Dendritic cell treated with granulocyte-macrophage colony-stimulating factor and Interleukin-4, amounts not matched to agents 40 ng/mL and 50 ng/mL, for 4 days (primary cell): Measurements from ENCODE around the gene GAMT.
A peak's percentile ranks its signal among the peaks of the same experiment; 100 is the strongest.

ENCODE experiments used
- H3K27ac Mint-ChIP-seq: one replicate; pipeline ENCODE4 v1.8.0; 2022; ENCODE audit warnings: mild to moderate bottlenecking, mixed read lengths
- H3K27me3 Mint-ChIP-seq: one replicate; pipeline ENCODE4 v1.8.0; 2022; ENCODE audit warnings: mild to moderate bottlenecking, mixed read lengths
- H3K36me3 Mint-ChIP-seq: one replicate; pipeline ENCODE4 v1.8.0; 2022; ENCODE audit warnings: low read depth, mixed read lengths
- H3K4me1 Mint-ChIP-seq: one replicate; pipeline ENCODE4 v1.8.0; 2022; ENCODE audit warnings: low read depth, mixed read lengths
- H3K4me3 Mint-ChIP-seq: one replicate; pipeline ENCODE4 v1.8.0; 2022; ENCODE audit warnings: mild to moderate bottlenecking, moderate library complexity, mixed read lengths
- H3K9me3 Mint-ChIP-seq: one replicate; pipeline ENCODE4 v1.8.0; 2022; ENCODE audit warnings: mixed read lengths
- intact Hi-C: fragments of 100-400 bp; cut with micrococcal nuclease; formaldehyde crosslinking; loops from one replicate; pipeline ENCODE4 v1.15.0; 2022

The GAMT gene

DNA sequence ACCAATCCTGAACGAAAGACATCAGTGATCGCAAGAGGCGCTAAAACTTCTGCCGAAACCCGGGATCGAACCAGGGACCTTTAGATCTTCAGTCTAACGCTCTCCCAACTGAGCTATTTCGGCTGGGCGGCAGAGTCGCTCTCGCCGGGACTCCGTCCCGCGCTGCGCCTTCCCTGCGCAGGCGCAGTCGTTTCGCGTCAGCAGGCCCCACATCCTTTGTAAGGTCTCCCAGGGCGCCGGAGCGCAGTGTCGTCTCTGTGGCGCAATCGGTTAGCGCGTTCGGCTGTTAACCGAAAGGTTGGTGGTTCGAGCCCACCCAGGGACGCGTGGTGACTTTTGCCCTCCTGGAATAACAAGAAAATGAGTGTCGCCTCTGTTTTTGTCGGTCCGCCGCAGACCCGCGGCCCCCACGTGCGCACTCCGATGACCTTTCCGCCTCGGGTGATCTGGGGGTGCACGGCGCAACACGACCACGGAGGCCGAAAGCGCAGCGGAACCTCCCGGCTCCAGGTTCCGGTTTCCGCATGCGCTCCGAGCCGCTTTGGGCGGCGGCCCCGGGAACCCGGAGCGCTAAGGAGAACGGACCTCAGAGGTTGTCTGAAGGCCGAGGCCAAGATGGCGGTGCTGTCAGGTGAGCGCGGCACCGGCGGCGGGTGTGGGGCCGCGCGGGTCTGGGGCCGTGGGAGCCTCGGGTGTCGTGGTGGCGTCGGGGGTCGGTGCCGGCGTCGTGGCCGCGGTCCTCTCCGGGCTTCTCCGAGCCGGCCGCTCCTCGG lies 17.8 kb downstream of the GAMT start, which contains the start of gene NDUFS7:
Gene NDUFS7, plus strand, starts transcription at position 596 of the 773 bp plus-strand sequence. Its CDS starts 20 bp downstream, at position 616.
- intact Hi-C loops, result no loop called here
- Mint-ChIP-seq H3K9me3 (no peaks in the 10 kb centered on the region), H3K36me3 (peaks cover 37% of the 10 kb centered on the region), H3K4me3 (peak within 1 kb of the TSS; percentile 82), H3K27me3 (peaks cover 13% of the 10 kb centered on the region), H3K27ac (peak within 1 kb of the TSS; percentile 92), H3K4me1 (peaks cover 43% of the 10 kb centered on the region)

DNA sequence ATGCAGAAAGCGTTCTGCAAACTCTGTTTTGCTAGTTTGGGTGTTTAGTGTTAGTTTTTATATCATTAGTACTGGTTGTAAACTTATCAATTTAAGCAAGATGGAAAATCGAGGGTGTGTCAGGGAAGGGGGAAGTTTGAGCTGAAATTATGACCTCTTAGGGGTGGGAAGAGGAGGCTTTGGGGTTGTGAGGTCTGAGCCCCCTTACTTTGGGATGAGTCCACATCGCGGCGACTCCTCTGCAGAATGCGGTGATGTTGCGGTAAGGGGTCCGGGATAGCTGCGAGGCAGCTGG lies 18.4 kb downstream of the GAMT start:
- Mint-ChIP-seq H3K9me3 (no peaks in the 10 kb centered on the region), H3K4me1 (peaks cover 43% of the 10 kb centered on the region), H3K36me3 (peaks cover 33% of the 10 kb centered on the region), H3K27ac (peak overlapping the region; percentile 92), H3K4me3 (peak overlapping the region; percentile 82), H3K27me3 (peaks cover 13% of the 10 kb centered on the region)
- intact Hi-C loops, result no loop called here

DNA sequence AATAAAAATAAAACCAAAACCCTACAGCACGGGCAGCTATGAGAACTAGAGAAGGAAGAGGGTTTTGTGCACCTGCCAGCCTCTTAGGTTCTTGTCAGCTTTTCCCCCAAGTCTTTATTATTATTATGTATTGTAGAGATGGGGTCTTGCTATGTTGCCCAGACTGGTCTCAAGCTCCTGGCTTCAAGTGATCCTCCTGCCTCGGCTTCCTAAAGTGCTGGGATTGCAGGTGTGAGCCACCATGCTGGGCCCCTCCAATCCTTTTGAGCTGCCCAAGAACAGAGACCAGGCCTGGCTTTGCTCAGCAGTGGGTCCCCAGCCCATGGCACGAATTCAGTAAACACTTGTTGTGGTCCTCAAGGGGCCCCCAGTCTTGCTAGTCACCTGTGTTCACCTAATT lies 19.1 kb downstream of the GAMT start:
- no peak overlapping the region for H3K4me3 Mint-ChIP-seq
- peaks cover 33% of the 10 kb centered on the region for H3K36me3 Mint-ChIP-seq
- H3K4me1 Mint-ChIP-seq, result peaks cover 39% of the 10 kb centered on the region
- intact Hi-C loops, result no loop called here
- no peaks in the 10 kb centered on the region for H3K9me3 Mint-ChIP-seq
- H3K27ac Mint-ChIP-seq, result no peak overlapping the region
- peaks cover 13% of the 10 kb centered on the region for H3K27me3 Mint-ChIP-seq

DNA sequence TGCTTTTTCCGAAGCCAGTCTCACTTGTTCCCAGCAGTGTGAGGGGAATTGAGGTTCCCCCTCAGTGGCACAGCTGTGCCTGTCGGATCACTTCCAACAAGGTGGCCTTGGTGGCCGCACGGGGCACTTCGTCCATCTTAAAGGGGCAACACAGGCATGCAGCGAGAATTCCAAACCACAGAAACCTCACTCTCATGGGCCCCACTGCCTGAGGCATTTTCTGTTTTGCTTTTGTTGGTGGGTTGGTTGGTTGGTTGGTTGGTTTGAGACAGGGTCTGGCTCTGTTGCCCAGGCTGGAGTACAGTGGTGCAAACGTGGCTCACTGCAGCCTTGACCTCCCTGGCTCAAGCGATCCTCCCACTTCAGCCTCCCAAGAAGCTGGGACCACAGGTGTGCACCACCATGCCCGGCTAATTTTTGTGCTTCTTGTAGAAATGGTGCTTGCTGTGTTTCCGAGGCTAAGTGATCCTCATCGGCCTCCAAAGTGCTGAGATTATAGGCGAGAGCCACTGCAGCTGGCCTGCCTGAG lies 21.3 kb downstream of the GAMT start:
- H3K9me3 Mint-ChIP-seq, result no peaks in the 10 kb centered on the region
- H3K27me3 Mint-ChIP-seq, result peaks cover 13% of the 10 kb centered on the region
- peaks cover 20% of the 10 kb centered on the region for H3K4me1 Mint-ChIP-seq
- intact Hi-C loops, result no loop called here
- H3K27ac Mint-ChIP-seq, result no peak overlapping the region
- no peak overlapping the region for H3K4me3 Mint-ChIP-seq
- H3K36me3 Mint-ChIP-seq, result peaks cover 29% of the 10 kb centered on the region

DNA sequence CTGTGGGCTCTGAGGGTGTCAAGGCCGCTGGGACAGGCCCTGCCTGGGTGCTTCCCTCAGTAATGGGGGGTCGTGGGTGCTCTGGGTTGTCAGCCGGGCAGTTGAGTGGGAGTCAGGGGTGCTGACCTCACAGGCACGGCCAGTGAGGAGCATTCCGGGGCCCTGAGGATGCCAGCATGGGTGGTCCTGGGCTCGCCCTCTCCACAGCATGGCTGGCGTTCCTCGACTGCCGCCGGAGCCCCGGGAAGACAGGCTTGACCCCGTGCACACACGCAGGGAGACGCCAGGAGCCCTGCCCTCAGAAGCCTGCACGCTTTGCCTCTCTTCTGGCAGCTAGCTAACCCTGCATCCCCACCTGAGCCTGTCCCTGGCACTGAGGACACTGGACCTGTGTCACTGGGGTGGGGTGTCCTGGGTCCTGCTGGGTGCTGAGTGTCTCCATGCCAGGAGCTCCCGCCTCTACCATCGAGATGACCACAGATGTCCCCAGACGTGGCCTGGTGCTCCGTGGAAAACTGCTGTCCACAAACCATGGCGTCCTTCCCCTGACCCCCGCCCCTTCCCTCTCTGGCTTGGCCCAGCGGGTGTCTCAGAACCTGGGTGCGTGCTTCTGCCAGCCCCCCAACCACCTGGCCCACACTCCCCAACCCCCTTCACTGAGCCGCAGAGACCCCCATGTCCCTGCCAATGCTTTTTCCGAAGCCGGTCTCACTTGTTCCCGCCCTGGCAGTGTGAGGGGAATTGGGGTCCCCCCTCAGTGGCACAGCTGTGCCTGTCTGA lies 22.0 kb downstream of the GAMT start:
- Mint-ChIP-seq H3K4me1 (peaks cover 14% of the 10 kb centered on the region), H3K27ac (no peak overlapping the region), H3K9me3 (no peaks in the 10 kb centered on the region), H3K36me3 (peaks cover 32% of the 10 kb centered on the region), H3K27me3 (peaks cover 13% of the 10 kb centered on the region), H3K4me3 (no peak overlapping the region)
- intact Hi-C loops, result no loop called here

DNA sequence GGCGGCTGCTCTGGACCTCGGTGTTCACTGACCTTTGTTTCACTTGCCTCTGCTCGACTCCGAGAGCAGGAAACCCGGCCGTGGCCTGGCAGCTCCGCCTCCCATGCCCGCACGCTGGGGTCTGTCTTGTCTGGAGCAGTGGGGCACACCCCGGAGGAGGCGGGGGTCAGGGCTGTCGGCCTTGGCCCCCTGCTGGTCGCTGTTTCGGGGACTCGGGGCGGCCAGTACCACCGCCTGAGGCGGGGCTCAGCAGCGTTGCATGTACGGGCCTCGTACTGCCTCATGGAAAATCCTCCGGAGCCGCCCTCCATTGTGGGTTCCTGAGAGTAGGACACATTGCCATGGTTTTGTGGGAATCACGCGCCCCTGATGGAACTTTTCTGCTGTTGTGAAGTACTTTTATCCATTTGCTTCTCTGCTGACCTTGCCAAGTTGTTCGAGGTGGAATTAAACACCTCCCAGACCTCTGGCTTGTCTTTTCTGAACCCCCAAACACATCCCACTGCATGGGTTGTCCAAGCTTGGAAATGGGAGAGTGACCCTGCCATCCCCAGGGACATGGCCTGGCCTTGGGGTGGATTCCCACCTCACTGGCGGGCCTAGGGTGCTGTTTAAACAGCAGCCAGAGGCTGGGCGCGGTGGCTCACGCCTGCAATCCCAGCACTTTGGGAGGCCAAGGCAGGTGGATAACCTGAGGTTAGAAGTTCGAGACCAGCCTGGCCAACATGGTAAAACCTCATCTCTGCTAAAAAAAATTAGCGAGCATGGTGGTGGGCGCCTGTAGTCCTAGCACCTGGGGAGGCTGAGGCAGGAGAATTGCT lies 23.2 kb downstream of the GAMT start:
- intact Hi-C loops, result no loop called here
- H3K9me3 Mint-ChIP-seq, result no peaks in the 10 kb centered on the region
- H3K4me1 Mint-ChIP-seq, result peaks cover 11% of the 10 kb centered on the region
- peaks cover 13% of the 10 kb centered on the region for H3K27me3 Mint-ChIP-seq
- no peak overlapping the region for H3K27ac Mint-ChIP-seq
- H3K36me3 Mint-ChIP-seq, result peaks cover 38% of the 10 kb centered on the region
- no peak overlapping the region for H3K4me3 Mint-ChIP-seq

DNA sequence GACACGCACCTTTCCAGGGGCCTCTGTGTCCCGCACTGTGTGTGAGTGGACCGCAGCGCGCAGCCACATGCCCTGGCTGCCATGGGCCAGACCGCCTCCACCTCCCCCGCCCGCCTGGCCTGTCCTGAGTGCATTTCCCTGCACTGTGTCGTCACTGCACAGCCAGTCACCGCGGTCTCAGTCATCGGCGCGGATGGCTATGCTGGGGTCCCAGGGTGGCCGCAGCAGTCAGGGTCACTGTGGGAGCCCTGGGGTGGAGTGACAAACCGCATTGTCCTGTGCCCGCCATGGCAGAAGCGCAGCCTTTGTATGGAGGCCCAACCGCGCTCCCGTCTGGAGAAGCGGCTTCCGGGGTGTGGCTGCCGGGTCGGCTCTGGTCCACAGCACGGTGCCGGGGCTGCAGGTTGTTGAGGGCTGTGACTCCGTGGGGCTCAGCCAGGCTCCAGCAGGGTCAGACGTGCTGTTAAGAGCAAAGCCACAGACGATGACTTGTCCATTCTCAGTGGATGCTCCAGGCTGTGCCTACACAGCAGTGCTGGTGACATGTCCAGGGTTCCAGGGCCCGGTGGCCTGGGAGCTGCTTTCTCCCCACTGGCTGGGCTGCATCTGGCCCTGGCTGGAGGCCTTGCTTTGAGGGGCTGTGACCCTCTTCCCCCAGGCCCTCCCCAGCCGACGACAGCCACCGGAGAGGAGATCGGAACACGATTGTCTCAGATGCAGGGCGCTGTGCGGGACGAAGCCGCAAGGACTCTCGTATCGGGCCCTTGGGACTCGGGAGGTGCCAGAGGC lies 24.0 kb downstream of the GAMT start:
- Mint-ChIP-seq H3K27me3 (peaks cover 13% of the 10 kb centered on the region), H3K9me3 (no peaks in the 10 kb centered on the region), H3K4me3 (no peak overlapping the region), H3K36me3 (peaks cover 45% of the 10 kb centered on the region), H3K4me1 (peaks cover 5% of the 10 kb centered on the region), H3K27ac (no peak overlapping the region)
- intact Hi-C loops, result no loop called here

DNA sequence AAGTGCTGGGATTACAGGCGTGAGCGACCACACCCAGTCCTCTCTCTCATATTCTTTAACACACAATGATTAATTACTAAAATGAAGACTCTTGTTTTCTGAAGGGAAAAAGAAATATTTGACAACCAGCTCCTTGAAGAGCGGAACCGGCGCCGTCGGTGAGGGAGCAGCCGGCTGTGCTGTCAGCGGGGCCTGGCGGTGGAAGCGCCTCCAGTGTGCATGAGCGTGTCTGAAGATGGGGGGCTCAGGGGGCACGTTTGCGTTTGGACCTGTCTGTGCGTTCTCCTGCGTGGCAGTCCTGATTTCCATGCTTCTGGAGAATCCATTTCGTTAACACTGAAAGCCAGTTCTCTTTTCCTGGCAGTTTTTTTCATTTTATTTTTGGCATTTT lies 24.9 kb downstream of the GAMT start:
- Mint-ChIP-seq H3K9me3 (no peaks in the 10 kb centered on the region), H3K27me3 (peaks cover 13% of the 10 kb centered on the region), H3K4me1 (peaks cover 5% of the 10 kb centered on the region), H3K27ac (no peak overlapping the region), H3K4me3 (no peak overlapping the region), H3K36me3 (peaks cover 54% of the 10 kb centered on the region)
- intact Hi-C loops, result no loop called here

DNA sequence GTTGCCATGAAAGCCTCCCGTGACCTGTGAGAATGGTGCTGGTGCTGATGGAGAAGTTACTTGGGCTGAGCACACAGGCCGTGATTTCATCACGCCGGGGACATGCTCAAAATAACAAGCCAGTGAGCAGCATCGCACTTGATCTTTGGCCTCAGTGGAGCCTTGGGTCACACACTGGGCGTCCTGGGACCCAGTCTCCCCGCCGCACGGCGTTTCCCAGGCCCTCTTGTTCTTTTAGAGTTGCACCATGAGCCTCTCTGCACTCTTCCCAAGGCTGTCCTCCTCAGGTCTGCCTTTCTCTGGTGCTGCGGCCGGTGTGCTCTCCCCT lies 27.1 kb downstream of the GAMT start:
- H3K27ac Mint-ChIP-seq, result no peak overlapping the region
- H3K27me3 Mint-ChIP-seq, result no peaks in the 10 kb centered on the region
- H3K9me3 Mint-ChIP-seq, result no peaks in the 10 kb centered on the region
- H3K4me1 Mint-ChIP-seq, result no peaks in the 10 kb centered on the region
- intact Hi-C loops, result no loop called here
- H3K4me3 Mint-ChIP-seq, result no peak overlapping the region
- H3K36me3 Mint-ChIP-seq, result peaks cover 76% of the 10 kb centered on the region

DNA sequence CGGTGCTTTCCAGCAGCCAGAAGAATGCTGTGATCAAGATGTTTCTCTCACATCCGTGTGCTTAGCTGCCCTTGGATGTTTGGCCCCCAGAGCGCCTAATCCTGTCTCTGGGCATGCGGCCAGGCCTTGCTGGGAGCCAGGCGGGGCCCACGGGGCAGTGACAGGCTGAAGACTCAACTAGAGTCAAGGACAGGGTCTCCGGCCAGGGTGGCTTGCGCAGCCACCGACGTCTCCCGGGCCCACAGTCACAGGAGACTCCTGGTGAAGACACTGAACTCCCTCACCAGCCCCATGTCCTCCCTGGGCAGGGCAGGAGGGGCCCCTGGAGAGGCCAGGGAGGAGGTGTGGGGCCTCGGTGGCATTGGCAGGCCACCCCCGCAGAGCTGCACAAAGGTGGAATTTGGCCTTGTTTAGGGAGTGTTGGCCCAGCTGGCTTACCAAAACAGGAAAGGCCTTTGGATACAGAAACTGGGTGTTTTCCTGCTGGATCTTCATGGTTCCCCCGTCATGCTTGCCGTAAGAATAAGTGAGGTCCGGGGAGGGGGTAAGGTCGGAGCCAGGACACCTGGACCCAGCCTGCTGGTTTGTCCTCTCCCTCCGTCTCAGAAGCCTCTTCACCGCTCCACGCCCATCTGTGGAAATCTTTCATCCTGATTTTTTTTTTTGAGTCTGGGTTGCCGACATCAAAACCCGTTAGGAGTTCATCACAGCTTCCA lies 27.6 kb downstream of the GAMT start:
- no peak overlapping the region for H3K4me3 Mint-ChIP-seq
- intact Hi-C loops, result no loop called here
- H3K36me3 Mint-ChIP-seq, result peaks cover 79% of the 10 kb centered on the region
- no peak overlapping the region for H3K27ac Mint-ChIP-seq
- H3K27me3 Mint-ChIP-seq, result no peaks in the 10 kb centered on the region
- no peaks in the 10 kb centered on the region for H3K4me1 Mint-ChIP-seq
- H3K9me3 Mint-ChIP-seq, result no peaks in the 10 kb centered on the region

DNA sequence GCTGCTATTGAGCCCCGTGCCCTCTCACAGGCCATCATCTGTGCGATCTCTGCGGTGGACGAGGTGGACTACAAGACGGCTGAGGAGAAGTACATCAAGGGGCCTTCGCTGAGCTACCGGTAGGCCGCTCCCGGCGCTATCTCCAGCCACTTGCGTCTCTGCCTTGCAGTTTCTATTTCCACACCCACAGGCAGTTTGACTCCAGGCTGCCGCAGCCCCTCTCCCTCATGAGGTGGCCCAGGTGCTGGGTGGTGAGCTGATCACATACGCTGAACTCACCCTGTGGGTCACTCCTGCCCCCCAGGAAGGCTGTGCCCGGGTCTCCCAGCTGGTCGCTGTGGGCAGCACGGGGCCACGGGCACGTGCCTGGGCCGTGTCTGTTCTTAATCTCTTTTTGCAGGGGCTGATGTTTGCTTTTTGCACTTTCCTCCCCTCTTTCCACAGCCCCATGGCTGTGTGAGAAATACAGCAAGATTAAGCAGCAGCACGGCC lies 28.3 kb downstream of the GAMT start:
- Mint-ChIP-seq H3K4me3 (no peak overlapping the region), H3K36me3 (peaks cover 84% of the 10 kb centered on the region), H3K9me3 (no peaks in the 10 kb centered on the region), H3K27ac (no peak overlapping the region), H3K27me3 (no peaks in the 10 kb centered on the region), H3K4me1 (peaks cover 3% of the 10 kb centered on the region)
- intact Hi-C loops, result no loop called here

DNA sequence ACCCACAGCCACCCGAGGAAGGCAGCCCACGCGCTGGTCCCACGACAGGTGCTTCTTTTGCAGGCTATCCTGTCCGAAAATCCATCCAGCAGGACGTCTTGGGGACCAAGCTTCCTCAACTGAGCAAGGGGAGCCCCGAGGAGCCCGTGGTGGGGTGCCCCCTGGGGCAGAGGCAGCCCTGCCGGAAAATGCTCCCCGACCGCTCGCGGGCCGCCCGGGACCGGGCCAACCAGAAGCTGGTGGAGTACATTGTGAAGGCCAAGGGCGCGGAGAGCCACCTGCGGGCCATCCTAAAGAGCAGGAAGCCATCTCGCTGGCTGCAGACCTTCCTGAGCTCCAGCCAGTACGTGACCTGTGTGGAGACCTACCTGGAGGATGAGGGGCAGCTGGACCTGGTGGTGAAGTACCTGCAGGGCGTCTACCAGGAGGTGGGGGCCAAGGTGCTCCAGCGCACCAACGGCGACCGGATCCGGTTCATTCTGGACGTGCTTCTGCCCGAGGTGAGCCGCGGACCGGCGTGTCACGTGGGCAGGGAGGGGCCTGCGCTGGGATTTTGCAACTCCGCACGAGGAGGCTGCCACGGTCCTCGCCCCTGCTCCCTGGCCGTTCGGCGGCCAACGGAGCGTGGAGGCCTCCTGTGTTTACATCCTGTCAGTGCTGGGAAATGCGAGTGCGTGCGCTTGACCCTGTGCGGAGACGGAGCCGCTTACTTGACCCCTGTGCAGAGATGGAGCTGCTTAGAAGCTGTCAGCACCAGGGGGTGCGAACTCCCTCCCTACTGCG lies 30.6 kb downstream of the GAMT start:
- H3K4me3 Mint-ChIP-seq, result no peak overlapping the region
- intact Hi-C loops, result no loop called here
- H3K4me1 Mint-ChIP-seq, result peaks cover 18% of the 10 kb centered on the region
- peaks cover 2% of the 10 kb centered on the region for H3K27me3 Mint-ChIP-seq
- H3K36me3 Mint-ChIP-seq, result peaks cover 83% of the 10 kb centered on the region
- H3K9me3 Mint-ChIP-seq, result no peaks in the 10 kb centered on the region
- H3K27ac Mint-ChIP-seq, result no peak overlapping the region
